GM18867 (cell line): ENCODE data around the gene TMEM247.
"Not testable (repeated sequence)": the region's sequence is repeated elsewhere in the genome, so short reads cannot be mapped to it uniquely, and the experiment has no call there.

Experiments used
- ATAC-seq: cut with Tn5 transposase; IDR thresholded peaks from one replicate; pipeline ENCODE4 v1.9.1; 2021; ENCODE audit warnings: mild to moderate bottlenecking, moderate library complexity; ENCODE audit not compliant: unreplicated experiment

The TMEM247 gene

DNA sequence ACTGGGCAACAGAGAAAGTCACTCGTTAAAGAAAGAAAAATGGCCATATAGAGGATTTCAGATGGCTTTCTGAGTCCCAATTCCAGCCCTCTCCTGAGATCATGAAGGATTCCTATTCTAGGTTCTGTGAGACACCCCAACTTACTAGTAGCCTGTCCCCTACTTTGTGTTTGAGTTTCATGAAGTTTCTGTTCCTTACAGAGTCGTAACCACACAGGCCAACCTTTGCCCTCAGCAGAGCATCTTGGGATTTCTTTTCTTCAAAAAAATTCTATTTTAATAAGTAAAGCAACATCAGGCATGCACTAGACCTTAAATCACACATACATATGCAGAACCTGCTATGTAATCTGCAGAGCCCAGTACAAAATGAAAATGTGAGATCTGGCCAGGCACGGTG lies 30.4 kb downstream of the TMEM247 start:
- ATAC-seq: no peak

DNA sequence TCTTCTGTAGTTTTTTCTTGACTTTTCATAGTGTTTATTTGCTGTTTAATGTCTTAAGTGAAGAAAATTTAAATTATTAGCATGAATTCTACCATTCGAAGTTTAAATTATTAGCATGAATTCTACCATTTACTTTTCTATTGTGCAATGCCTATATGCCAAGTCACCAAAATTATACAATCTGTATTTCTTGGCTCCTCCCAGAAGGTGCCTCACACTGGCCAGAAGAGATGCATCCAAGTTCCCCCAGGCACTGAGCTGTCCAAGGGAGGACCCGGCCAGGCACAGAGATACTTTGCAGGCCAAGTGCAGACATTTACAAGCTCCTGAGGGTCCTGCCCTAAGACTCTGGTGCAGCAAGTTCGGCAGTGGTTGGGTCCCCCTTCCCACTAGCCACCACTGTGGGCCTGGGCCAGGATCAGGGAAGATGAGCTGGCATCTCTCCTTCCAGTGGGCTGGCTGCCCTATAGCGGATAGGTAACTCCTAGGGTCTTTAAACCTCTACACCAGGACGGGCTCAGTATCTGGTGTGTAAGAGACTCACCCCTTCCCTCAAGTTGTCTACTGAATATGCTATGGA lies 31.3 kb downstream of the TMEM247 start:
- ATAC-seq: no peak

DNA sequence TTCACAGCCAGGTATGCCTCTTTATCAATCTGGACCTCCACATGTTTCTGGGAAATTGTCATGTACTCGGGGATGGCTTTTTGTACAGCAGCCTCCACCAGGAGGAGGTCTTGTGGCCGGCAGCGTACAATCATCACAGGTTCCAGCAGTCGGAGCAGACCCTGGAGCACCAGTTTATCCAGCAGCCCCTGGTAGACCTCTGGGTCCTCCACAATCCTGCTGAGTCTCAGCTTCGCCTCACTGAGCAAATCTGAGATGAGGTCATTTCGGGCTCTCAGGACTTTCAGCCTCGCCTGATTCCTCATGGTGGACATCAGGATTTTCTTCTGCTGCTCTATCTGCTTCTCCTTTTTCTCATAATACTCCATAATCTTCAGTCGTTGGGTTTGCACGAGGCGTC lies 32.8 kb downstream of the TMEM247 start:
- no peak for ATAC-seq

DNA sequence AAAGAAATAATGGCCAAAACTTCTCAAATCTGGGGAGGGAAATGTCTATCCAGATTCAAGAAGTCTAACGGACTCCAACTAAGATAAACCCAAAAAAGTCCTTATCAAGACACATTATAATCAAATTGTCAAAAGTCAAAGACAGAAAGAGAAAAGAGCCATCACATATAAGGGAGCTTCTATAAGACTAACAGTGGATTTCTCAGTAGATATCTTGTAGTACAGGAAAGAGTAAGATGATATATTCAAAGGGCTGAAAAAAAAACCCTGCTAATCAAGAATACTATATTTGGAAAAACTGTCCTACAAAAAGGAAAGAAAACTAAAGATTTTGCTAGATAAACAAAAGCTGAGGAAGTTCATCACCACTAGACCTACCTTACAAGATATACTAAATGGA lies 35.4 kb downstream of the TMEM247 start:
- ATAC-seq: no peak

DNA sequence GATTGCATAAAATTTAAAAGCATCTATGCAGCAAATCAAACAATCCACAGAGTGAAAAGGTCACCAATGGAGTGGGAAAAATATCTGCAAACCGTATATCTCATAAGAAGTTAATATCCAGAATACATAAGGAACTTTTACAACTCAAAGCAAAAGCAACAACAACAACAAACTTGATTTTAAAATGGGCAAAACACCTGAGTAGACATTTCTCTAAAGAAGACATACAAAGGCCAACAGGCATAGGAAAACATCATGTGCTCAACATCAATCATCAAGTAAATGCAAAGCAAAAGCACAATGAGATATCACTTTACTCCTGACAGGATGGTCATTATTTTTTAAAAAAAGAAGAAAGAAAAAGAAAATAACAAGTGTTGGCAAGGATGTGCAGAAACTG lies 38.1 kb downstream of the TMEM247 start:
- no peak for ATAC-seq

GRCh38 chr2:46518861-46519260 lies 39.5 kb downstream of the TMEM247 start:
- no peak for ATAC-seq

DNA sequence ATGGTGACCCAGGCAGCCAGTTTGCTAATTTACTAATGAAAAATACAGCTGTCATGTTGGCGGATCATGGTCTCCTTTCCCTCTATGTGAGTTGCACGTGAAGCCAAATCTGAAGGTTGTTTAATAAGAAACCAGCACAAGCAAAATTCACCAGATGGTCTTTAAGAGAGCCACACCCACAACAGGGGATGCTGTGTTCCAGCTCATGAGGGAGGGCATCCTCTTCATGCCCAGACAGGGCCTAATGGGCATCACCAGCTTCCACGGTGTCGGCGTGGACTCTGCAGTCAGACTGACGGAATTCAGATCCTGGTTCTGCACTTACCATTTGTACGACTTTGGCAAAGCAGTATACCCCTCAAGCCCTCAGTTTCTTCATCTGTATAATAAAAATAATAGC lies 39.9 kb downstream of the TMEM247 start:
- ATAC-seq: no peak

- ATAC-seq: no peak
Observed at GRCh38 chr2:46520130-46520711, 40.9 kb downstream of the TMEM247 start.

DNA sequence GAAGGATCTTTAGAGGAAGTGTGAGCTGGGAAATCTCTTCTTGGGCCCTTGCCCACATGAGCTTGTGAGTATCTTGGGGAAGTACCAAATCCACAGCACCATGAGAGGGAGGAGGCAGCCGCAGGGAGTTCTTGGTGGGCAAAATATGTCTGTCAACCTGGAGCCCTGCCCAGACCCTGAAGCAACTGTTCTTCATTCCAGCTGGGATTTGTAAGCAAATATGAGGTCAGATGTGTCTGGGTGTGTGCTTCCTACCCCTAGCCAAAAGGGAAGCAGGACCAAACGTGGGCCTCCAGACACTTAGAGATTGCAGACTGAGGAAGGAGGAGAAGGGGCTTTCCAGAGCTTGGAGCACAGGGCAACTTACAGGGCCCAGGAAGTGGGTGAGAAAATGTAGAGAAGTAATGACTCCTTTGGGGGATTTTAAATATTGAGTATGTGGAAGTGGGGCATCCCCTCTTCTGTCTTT lies 41.9 kb downstream of the TMEM247 start:
- no peak for ATAC-seq

GRCh38 chr2:46522385-46522784 lies 43.0 kb downstream of the TMEM247 start:
- ATAC-seq: not testable (repeated sequence)

DNA sequence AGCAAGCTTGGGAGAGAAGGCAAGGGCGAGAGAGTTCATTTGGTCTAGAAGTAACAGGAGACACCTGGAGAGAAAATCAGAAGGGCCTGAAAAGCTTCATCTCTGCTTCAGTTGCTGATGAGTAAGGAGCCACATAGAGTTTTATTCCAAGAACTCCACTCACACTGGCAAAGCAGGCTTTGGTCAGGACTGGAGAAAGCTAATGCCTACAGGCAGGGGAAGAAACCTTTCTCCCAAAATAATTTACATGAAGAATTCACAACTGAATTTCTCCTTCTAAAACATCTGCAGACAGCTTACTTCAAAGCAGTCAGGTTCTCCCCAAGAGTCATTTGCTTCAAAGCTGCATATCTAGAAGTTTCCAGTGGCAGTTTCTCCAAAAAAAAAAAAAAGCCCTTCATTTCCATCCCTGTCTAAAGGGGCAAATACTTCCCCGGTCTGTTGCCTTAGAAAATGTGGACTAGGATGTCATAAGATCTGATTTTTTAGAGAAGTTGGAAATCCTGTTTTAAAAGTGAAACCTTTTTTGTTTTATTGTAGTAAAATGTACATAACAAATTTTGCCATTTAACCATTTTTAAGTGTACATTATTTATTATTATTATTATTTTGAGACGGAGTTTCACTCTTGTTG lies 46.3 kb downstream of the TMEM247 start:
- ATAC-seq: no peak

DNA sequence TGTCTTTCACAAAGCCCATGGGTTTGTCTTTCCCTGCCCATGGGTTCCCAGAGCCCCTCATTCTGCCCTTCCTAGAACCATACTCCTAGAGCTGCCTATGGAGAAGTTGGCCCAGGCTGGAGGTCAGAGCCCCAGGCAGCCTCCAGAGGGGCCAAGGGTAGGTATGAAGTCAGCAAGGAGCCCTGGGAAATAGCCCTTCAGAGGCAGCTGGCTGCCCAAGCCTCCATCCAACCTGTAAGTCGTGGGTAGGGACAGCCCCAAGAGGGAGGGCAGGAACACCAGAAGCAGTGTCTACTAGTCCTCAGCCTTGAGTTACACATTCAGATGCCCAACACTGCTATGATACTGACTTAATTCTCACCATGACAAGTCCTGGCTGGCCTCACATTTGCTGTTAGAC lies 49.5 kb downstream of the TMEM247 start:
- no peak for ATAC-seq

- ATAC-seq: no peak
Observed at GRCh38 chr2:46530639-46531038, 51.3 kb downstream of the TMEM247 start.

- no peak for ATAC-seq
Observed at GRCh38 chr2:46531863-46532262, 52.5 kb downstream of the TMEM247 start.
